ENCODE measurements around the gene CXXC4.

The CXXC4 gene

GRCh38 chr4:104486716-104487504, 7.8 kb downstream of the CXXC4 start:
- no peaks in the 10 kb centered on the region for H3K9me3 ChIP-seq (ENCODE audit: control insufficient read depth, low read length)
- DNase-seq: no peak
- H4K8ac ChIP-seq (ENCODE audit: low read length): no peak overlapping the region
- H2BK15ac ChIP-seq (ENCODE audit: low read depth, poor library complexity, severe bottlenecking): no peak overlapping the region
- H4K91ac ChIP-seq (ENCODE audit: low read length): no peak overlapping the region
- H3K18ac ChIP-seq (ENCODE audit: low read depth in 1 of 2, low read length in 2 of 2): peak overlapping the region in 1 of 2 experiments; percentile 33
- no peaks in the 10 kb centered on the region for H3K36me3 ChIP-seq (ENCODE audit: control insufficient read depth in 1 of 2, insufficient read depth in 2 of 2, low read depth in 1 of 2, low read length in 2 of 2)
- no peak overlapping the region for H3K4me3 ChIP-seq (ENCODE audit: insufficient read depth in 1 of 2, low read depth in 1 of 2, low read length in 2 of 2)
- H3K79me1 ChIP-seq (replicated peaks; ENCODE audit: low read length, poor library complexity, severe bottlenecking): no peaks in the 10 kb centered on the region
- no peak overlapping the region for H3K23ac ChIP-seq (ENCODE audit: low read length in 2 of 2)
- H2BK120ac ChIP-seq (ENCODE audit: low read depth, low read length): no peak overlapping the region
- peaks cover 0 to 13% of the 10 kb centered on the region in 2 experiments for H3K27me3 ChIP-seq (ENCODE audit: control insufficient read depth in 1 of 2, insufficient read depth in 1 of 2, low read length in 2 of 2)
- H3K14ac ChIP-seq (ENCODE audit: low read length in 2 of 2): no peak overlapping the region
- H3K4me2 ChIP-seq (ENCODE audit: low read length, poor library complexity, severe bottlenecking): no peak overlapping the region
- no peak overlapping the region for H3K4ac ChIP-seq (ENCODE audit: low read depth in 1 of 2, low read length in 2 of 2)
- no peak overlapping the region for H3K9ac ChIP-seq (ENCODE audit: low read length)
- H3K4me1 ChIP-seq (ENCODE audit: control insufficient read depth, insufficient read depth, low read depth, low read length): peaks cover 5% of the 10 kb centered on the region
- H2BK12ac ChIP-seq (ENCODE audit: low read length in 2 of 2): no peak overlapping the region
- no peak overlapping the region for H2AFZ ChIP-seq (ENCODE audit: low read depth, low read length)
- WGBS: 80% methylated on average over 1 of the region's 2 CpGs
- no peak overlapping the region for H2BK5ac ChIP-seq (ENCODE audit: low read depth, low read length, poor library complexity, severe bottlenecking)
- no peak overlapping the region for H3K27ac ChIP-seq (ENCODE audit: low read length, poor library complexity, severe bottlenecking)
- H2AK5ac ChIP-seq (ENCODE audit: low read length, severe bottlenecking): no peak overlapping the region

GRCh38 chr4:104475652-104476051, 19.0 kb downstream of the CXXC4 start:
- no peak overlapping the region for H2AFZ ChIP-seq (ENCODE audit: low read depth, low read length)
- no peak overlapping the region for H4K91ac ChIP-seq (ENCODE audit: low read length)
- no peaks in the 10 kb centered on the region for H3K27me3 ChIP-seq (ENCODE audit: control insufficient read depth in 1 of 2, insufficient read depth in 1 of 2, low read length in 2 of 2)
- H2BK5ac ChIP-seq (ENCODE audit: low read depth, low read length, poor library complexity, severe bottlenecking): no peak overlapping the region
- no peak overlapping the region for H4K8ac ChIP-seq (ENCODE audit: low read length)
- no peak overlapping the region for H3K18ac ChIP-seq (ENCODE audit: low read depth in 1 of 2, low read length in 2 of 2)
- H2AK5ac ChIP-seq (ENCODE audit: low read length, severe bottlenecking): no peak overlapping the region
- H2BK15ac ChIP-seq (ENCODE audit: low read depth, poor library complexity, severe bottlenecking): no peak overlapping the region
- H3K4me2 ChIP-seq (ENCODE audit: low read length, poor library complexity, severe bottlenecking): no peak overlapping the region
- no peak overlapping the region for H2BK120ac ChIP-seq (ENCODE audit: low read depth, low read length)
- no peaks in the 10 kb centered on the region for H3K4me1 ChIP-seq (ENCODE audit: control insufficient read depth, insufficient read depth, low read depth, low read length)
- no peaks in the 10 kb centered on the region for H3K36me3 ChIP-seq (ENCODE audit: control insufficient read depth in 1 of 2, insufficient read depth in 2 of 2, low read depth in 1 of 2, low read length in 2 of 2)
- H3K4ac ChIP-seq (ENCODE audit: low read depth in 1 of 2, low read length in 2 of 2): no peak overlapping the region
- no peak overlapping the region for H3K27ac ChIP-seq (ENCODE audit: low read length, poor library complexity, severe bottlenecking)
- H3K79me1 ChIP-seq (replicated peaks; ENCODE audit: low read length, poor library complexity, severe bottlenecking): no peaks in the 10 kb centered on the region
- no peaks in the 10 kb centered on the region for H3K9me3 ChIP-seq (ENCODE audit: control insufficient read depth, low read length)
- no peak overlapping the region for H2BK12ac ChIP-seq (ENCODE audit: low read length in 2 of 2)
- H3K9ac ChIP-seq (ENCODE audit: low read length): no peak overlapping the region
- no peak overlapping the region for H3K23ac ChIP-seq (ENCODE audit: low read length in 2 of 2)
- 68% methylated on average over 4 of the region's 4 CpGs for WGBS
- DNase-seq: no peak
- H3K4me3 ChIP-seq (ENCODE audit: insufficient read depth in 1 of 2, low read depth in 1 of 2, low read length in 2 of 2): no peak overlapping the region
- H3K14ac ChIP-seq (ENCODE audit: low read length in 2 of 2): no peak overlapping the region

GRCh38 chr4:104472766-104473165, 21.9 kb downstream of the CXXC4 start:
- H2BK5ac ChIP-seq (ENCODE audit: low read depth, low read length, poor library complexity, severe bottlenecking): no peak overlapping the region
- no peak overlapping the region for H3K27ac ChIP-seq (ENCODE audit: low read length, poor library complexity, severe bottlenecking)
- no peak overlapping the region for H2AFZ ChIP-seq (ENCODE audit: low read depth, low read length)
- no peak for DNase-seq
- H2BK15ac ChIP-seq (ENCODE audit: low read depth, poor library complexity, severe bottlenecking): no peak overlapping the region
- H3K4ac ChIP-seq (ENCODE audit: low read depth in 1 of 2, low read length in 2 of 2): no peak overlapping the region
- no peak overlapping the region for H2BK120ac ChIP-seq (ENCODE audit: low read depth, low read length)
- H3K14ac ChIP-seq (ENCODE audit: low read length in 2 of 2): no peak overlapping the region
- no peak overlapping the region for H2AK5ac ChIP-seq (ENCODE audit: low read length, severe bottlenecking)
- H3K23ac ChIP-seq (ENCODE audit: low read length in 2 of 2): no peak overlapping the region
- no peak overlapping the region for H3K18ac ChIP-seq (ENCODE audit: low read depth in 1 of 2, low read length in 2 of 2)
- H3K27me3 ChIP-seq (ENCODE audit: control insufficient read depth in 1 of 2, insufficient read depth in 1 of 2, low read length in 2 of 2): no peaks in the 10 kb centered on the region
- H3K79me1 ChIP-seq (replicated peaks; ENCODE audit: low read length, poor library complexity, severe bottlenecking): no peaks in the 10 kb centered on the region
- WGBS: 100% methylated on average over 1 of the region's 1 CpG
- H4K8ac ChIP-seq (ENCODE audit: low read length): no peak overlapping the region
- H3K9ac ChIP-seq (ENCODE audit: low read length): no peak overlapping the region
- H4K91ac ChIP-seq (ENCODE audit: low read length): no peak overlapping the region
- H3K36me3 ChIP-seq (ENCODE audit: control insufficient read depth in 1 of 2, insufficient read depth in 2 of 2, low read depth in 1 of 2, low read length in 2 of 2): no peaks in the 10 kb centered on the region
- no peaks in the 10 kb centered on the region for H3K4me1 ChIP-seq (ENCODE audit: control insufficient read depth, insufficient read depth, low read depth, low read length)
- H3K4me2 ChIP-seq (ENCODE audit: low read length, poor library complexity, severe bottlenecking): no peak overlapping the region
- H2BK12ac ChIP-seq (ENCODE audit: low read length in 2 of 2): no peak overlapping the region
- no peak overlapping the region for H3K4me3 ChIP-seq (ENCODE audit: insufficient read depth in 1 of 2, low read depth in 1 of 2, low read length in 2 of 2)
- H3K9me3 ChIP-seq (ENCODE audit: control insufficient read depth, low read length): no peaks in the 10 kb centered on the region

- Histone ChIP-seq H3K36me3 (ENCODE audit: control insufficient read depth in 1 of 2, insufficient read depth in 2 of 2, low read depth in 1 of 2, low read length in 2 of 2) (no peaks in the 10 kb centered on the region), H2BK15ac (ENCODE audit: low read depth, poor library complexity, severe bottlenecking) (no peak overlapping the region), H3K9me3 (ENCODE audit: control insufficient read depth, low read length) (no peaks in the 10 kb centered on the region), H3K23ac (ENCODE audit: low read length in 2 of 2) (no peak overlapping the region), H2BK120ac (ENCODE audit: low read depth, low read length) (no peak overlapping the region), H3K4me1 (ENCODE audit: control insufficient read depth, insufficient read depth, low read depth, low read length) (no peaks in the 10 kb centered on the region), H3K27ac (ENCODE audit: low read length, poor library complexity, severe bottlenecking) (no peak overlapping the region), H3K4me3 (ENCODE audit: insufficient read depth in 1 of 2, low read depth in 1 of 2, low read length in 2 of 2) (no peak overlapping the region), H2AK5ac (ENCODE audit: low read length, severe bottlenecking) (no peak overlapping the region), H3K4ac (ENCODE audit: low read depth in 1 of 2, low read length in 2 of 2) (no peak overlapping the region), H2AFZ (ENCODE audit: low read depth, low read length) (no peak overlapping the region), H3K18ac (ENCODE audit: low read depth in 1 of 2, low read length in 2 of 2) (no peak overlapping the region), H3K4me2 (ENCODE audit: low read length, poor library complexity, severe bottlenecking) (no peak overlapping the region), H3K9ac (ENCODE audit: low read length) (no peak overlapping the region), H3K14ac (ENCODE audit: low read length in 2 of 2) (no peak overlapping the region), H3K27me3 (ENCODE audit: control insufficient read depth in 1 of 2, insufficient read depth in 1 of 2, low read length in 2 of 2) (no peaks in the 10 kb centered on the region), H3K79me1 (replicated peaks; ENCODE audit: low read length, poor library complexity, severe bottlenecking) (no peaks in the 10 kb centered on the region), H2BK12ac (ENCODE audit: low read length in 2 of 2) (no peak overlapping the region), H4K91ac (ENCODE audit: low read length) (no peak overlapping the region), H4K8ac (ENCODE audit: low read length) (no peak overlapping the region), H2BK5ac (ENCODE audit: low read depth, low read length, poor library complexity, severe bottlenecking) (no peak overlapping the region)
- WGBS: 100% methylated on average over 1 of the region's 1 CpG
- DNase-seq: no peak
These were observed 23.9 kb downstream of the CXXC4 start for GRCh38 chr4:104470770-104471169.

All from mesenchymal stem cell (in vitro differentiated cells and primary cell).